ENCODE results near the gene POC1B. TPM values are rescaled to one million over a fixed set of nuclear protein-coding genes. Genes with fewer than 3 reads are reported as not detected.

The POC1B gene
- total RNA-seq, 1 donor from 2014 or later: 5.7 TPM

DNA sequence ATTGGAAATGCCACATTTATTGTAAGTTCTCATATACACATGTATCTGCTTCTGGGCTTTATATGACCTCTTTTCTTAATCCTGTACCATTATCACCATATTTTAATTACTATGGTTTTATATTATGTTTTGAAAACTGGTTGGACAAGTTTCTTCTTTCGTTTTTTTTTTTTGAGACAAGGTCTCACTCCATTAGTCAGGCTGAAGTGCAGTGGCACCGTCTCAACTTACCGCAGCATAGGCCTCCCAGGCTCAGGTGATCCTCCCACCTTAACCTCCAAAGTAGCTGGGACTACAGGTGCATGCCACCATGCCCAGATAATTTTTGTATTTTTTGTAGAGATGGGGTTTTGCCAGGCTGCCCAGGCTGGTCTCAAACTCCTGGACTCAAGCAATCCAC, 45.9 kb downstream of the POC1B start:
- H3K9me3 Mint-ChIP-seq (ENCODE audit: unreplicated experiment): no peaks in the 10 kb centered on the region
- no peaks in the 10 kb centered on the region for H3K36me3 Mint-ChIP-seq (ENCODE audit: unreplicated experiment)
- H3K4me3 Mint-ChIP-seq (ENCODE audit: unreplicated experiment): no peak overlapping the region
- no peaks in the 10 kb centered on the region for H3K27me3 Mint-ChIP-seq (ENCODE audit: unreplicated experiment)
- DNase-seq: no peak
- H3K27ac Mint-ChIP-seq (ENCODE audit: unreplicated experiment): no peak overlapping the region
- TF ChIP-seq, protein P1, sequence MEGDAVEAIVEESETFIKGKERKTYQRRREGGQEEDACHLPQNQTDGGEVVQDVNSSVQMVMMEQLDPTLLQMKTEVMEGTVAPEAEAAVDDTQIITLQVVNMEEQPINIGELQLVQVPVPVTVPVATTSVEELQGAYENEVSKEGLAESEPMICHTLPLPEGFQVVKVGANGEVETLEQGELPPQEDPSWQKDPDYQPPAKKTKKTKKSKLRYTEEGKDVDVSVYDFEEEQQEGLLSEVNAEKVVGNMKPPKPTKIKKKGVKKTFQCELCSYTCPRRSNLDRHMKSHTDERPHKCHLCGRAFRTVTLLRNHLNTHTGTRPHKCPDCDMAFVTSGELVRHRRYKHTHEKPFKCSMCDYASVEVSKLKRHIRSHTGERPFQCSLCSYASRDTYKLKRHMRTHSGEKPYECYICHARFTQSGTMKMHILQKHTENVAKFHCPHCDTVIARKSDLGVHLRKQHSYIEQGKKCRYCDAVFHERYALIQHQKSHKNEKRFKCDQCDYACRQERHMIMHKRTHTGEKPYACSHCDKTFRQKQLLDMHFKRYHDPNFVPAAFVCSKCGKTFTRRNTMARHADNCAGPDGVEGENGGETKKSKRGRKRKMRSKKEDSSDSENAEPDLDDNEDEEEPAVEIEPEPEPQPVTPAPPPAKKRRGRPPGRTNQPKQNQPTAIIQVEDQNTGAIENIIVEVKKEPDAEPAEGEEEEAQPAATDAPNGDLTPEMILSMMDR (IDR thresholded peaks at IDR 0.05; ENCODE audit: partially characterized antibody, unreplicated experiment): no peak
- H3K4me1 Mint-ChIP-seq (ENCODE audit: low read depth, unreplicated experiment): no peaks in the 10 kb centered on the region

- Mint-ChIP-seq H3K9me3 (ENCODE audit: unreplicated experiment) (no peaks in the 10 kb centered on the region), H3K36me3 (ENCODE audit: unreplicated experiment) (no peaks in the 10 kb centered on the region), H3K4me3 (ENCODE audit: unreplicated experiment) (no peak overlapping the region), H3K27ac (ENCODE audit: unreplicated experiment) (no peak overlapping the region), H3K27me3 (ENCODE audit: unreplicated experiment) (no peaks in the 10 kb centered on the region), H3K4me1 (ENCODE audit: low read depth, unreplicated experiment) (no peaks in the 10 kb centered on the region)
- TF ChIP-seq, protein P1 (IDR thresholded peaks at IDR 0.05; ENCODE audit: partially characterized antibody, unreplicated experiment): no peak
- no peak for DNase-seq
Measured at GRCh38 chr12:89477633-89478279, 48.1 kb downstream of the POC1B start.

DNA sequence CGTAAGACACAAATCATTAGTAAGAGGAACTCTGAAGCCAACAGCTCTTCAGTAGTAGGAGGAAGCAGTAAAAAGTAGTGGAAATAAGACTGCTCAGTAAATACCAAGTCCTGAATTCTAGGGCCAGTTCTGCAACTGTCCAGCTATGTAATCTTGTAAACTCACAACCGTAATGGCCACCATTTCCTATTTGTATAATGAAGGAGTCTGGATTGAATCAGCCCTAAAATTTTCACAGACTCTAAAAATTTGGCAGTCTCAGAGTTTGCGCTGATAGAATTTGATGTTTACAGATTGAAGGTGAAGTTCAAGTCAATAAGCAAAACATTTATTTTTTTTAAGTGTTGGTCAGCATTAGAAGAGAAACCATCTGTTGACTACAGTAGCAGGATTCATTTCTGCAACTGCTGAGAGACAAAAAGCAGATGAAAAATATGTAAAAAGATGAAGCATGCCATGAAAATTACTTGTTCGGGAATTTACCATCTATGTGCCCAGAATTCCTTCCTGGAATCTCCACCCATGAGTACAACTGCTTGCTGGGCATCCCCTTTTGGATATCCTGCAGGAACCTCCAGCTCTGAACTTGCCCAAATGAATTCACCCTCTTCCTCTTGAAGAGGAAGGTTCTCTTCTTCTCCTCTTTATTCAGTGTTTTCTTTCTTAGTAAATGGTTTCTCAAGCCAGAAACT, 48.8 kb downstream of the POC1B start:
- TF ChIP-seq, protein P1 (IDR thresholded peaks at IDR 0.05; ENCODE audit: partially characterized antibody, unreplicated experiment): no peak

DNA sequence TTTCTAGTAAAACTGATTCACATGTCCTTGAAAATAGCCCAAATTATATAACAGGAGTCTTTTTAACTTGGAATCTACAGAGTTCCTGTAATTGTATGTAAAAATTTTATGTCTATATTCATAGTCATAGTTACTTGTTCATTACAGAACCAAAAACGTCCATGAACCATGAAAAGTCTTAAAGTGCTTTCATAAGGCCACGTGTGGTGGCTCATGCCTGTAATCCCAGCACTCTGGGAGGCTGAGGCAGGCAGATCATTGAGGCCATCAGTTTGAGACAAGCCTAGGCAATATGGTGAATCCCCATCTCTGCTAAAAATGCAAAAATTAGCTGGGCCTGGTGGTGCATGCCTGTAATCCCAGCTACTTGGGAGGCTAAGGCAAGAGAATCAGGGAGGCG, 49.6 kb downstream of the POC1B start:
- no peaks in the 10 kb centered on the region for H3K9me3 Mint-ChIP-seq (ENCODE audit: unreplicated experiment)
- H3K4me3 Mint-ChIP-seq (ENCODE audit: unreplicated experiment): no peak overlapping the region
- H3K27me3 Mint-ChIP-seq (ENCODE audit: unreplicated experiment): no peaks in the 10 kb centered on the region
- no peaks in the 10 kb centered on the region for H3K4me1 Mint-ChIP-seq (ENCODE audit: low read depth, unreplicated experiment)
- no peaks in the 10 kb centered on the region for H3K36me3 Mint-ChIP-seq (ENCODE audit: unreplicated experiment)
- DNase-seq: no peak
- TF ChIP-seq, protein P1 (IDR thresholded peaks at IDR 0.05; ENCODE audit: partially characterized antibody, unreplicated experiment): no peak
- no peak overlapping the region for H3K27ac Mint-ChIP-seq (ENCODE audit: unreplicated experiment)

More for the DNA sequence above, 48.8 kb downstream of the POC1B start:
- Mint-ChIP-seq H3K9me3 (ENCODE audit: unreplicated experiment) (no peaks in the 10 kb centered on the region), H3K4me1 (ENCODE audit: low read depth, unreplicated experiment) (no peaks in the 10 kb centered on the region), H3K27me3 (ENCODE audit: unreplicated experiment) (no peaks in the 10 kb centered on the region), H3K27ac (ENCODE audit: unreplicated experiment) (no peak overlapping the region), H3K4me3 (ENCODE audit: unreplicated experiment) (no peak overlapping the region), H3K36me3 (ENCODE audit: unreplicated experiment) (no peaks in the 10 kb centered on the region)
- DNase-seq: no peak

Measured in glutamatergic neuron (in vitro differentiated cells).